HCT116 (cell line): Measurements from ENCODE around the gene ADGRD1. TPM values are rescaled to one million over a fixed set of nuclear protein-coding genes. Genes with fewer than 3 reads are reported as not detected.

Experiments used
- ATAC-seq: fragments of 200-7000 bp; cut with Tn5 transposase; 2 replicates; pipeline ENCODE4 v1.9.1; 2020; ENCODE audit warnings: mild to moderate bottlenecking, moderate library complexity
- BruUV-seq: library from RNA; stranded (reverse); fragments of 400-500 nt; replicated peaks from 2 replicates; lab custom pipeline; 2021; lab: Mats Ljungman, UMichigan
- CTCF ChIA-PET: fragments of 300-600 bp; sonication (Branson Sonifier 250); formaldehyde crosslinking; loops from one replicate; lab custom pipeline; 2021; ENCODE audit warnings: antibody characterized with exemption; lab: Charles Lee
- POLR2A ChIA-PET: fragments of 300-600, 350-600 bp; sonication (Branson Sonifier 250); formaldehyde crosslinking; loops from one replicate; lab custom pipeline; 2021; ENCODE audit warnings: antibody characterized with exemption; lab: Charles Lee
- RAD21 ChIA-PET, 2 experiments: fragments of 300-600 bp; sonication (Branson Sonifier 250); formaldehyde crosslinking; loops; one replicate each; lab custom pipeline; 2023; ENCODE audit warnings: low total read pairs in 2 of 2; ENCODE audit not compliant: uncharacterized antibody in 2 of 2, unreplicated experiment in 2 of 2, low non-redundant PET in 1 of 2; lab: Charles Lee
- DNase-seq: peaks from one replicate; pipeline ENCODE4 v3.0.0-alpha.2; 2010; ENCODE audit warnings: low read depth, low spot score
- H2AFZ ChIP-seq: fragments of 200-600 bp; shearing (Covaris generic), sonication (generic); 2 replicates; pipeline ENCODE4 v1.6.1; 2017; ENCODE audit warnings: low read depth, mixed run types, mixed read lengths, antibody characterized with exemption, low read length; ENCODE audit not compliant: poor library complexity, severe bottlenecking
- H3K27ac ChIP-seq: 2 replicates; pipeline ENCODE4 v1.5.1; 2012; ENCODE audit warnings: low read depth, low read length
- H3K27me3 ChIP-seq: fragments of 200-600 bp; sonication (generic); 2 replicates; pipeline ENCODE4 v1.6.1; 2016; ENCODE audit warnings: mixed run types, low read length, mixed read lengths; ENCODE audit not compliant: insufficient read depth
- H3K36me3 ChIP-seq, 2 experiments: fragments of 200-500 bp in 1 of 2; fragments of 200-600 bp in 1 of 2; sonication (Bioruptor generic) in 1 of 2; sonication (generic) in 1 of 2; 2 replicates each; pipeline versions ENCODE4 v1.5.1 to v1.6.1; 2014 to 2016; ENCODE audit warnings: low read length in 2 of 2, inconsistent platforms in 1 of 2, mixed read lengths in 1 of 2, mixed run types in 1 of 2; ENCODE audit not compliant: insufficient read depth in 2 of 2, control insufficient read depth in 1 of 2
- H3K4me1 ChIP-seq, 2 experiments: fragments of 200-600 bp in 1 of 2; sonication (generic) in 1 of 2; 2 replicates each; pipeline versions ENCODE4 v1.5.1 to v1.6.1; 2012 to 2017; ENCODE audit warnings: low read length in 2 of 2, inconsistent platforms in 1 of 2, mild to moderate bottlenecking in 1 of 2, mixed read lengths in 1 of 2, mixed run types in 1 of 2, moderate library complexity in 1 of 2; ENCODE audit not compliant: insufficient read depth in 2 of 2, control insufficient read depth in 1 of 2
- H3K4me2 ChIP-seq: fragments of 200-600 bp; sonication (generic); 2 replicates; pipeline ENCODE4 v1.6.1; 2017; ENCODE audit warnings: mixed run types, low read length, mixed read lengths
- H3K4me3 ChIP-seq, 2 experiments: fragments of 200-600 bp in 1 of 2; sonication (generic) in 1 of 2; replicated peaks in 1 of 2; 2 replicates each; pipeline ENCODE4 v1.5.1; 2011 to 2016; ENCODE audit warnings: low read length in 2 of 2, control low read depth in 1 of 2, low read depth in 1 of 2, mild to moderate bottlenecking in 1 of 2, mixed read lengths in 1 of 2, mixed run types in 1 of 2
- H3K79me2 ChIP-seq: fragments of 200-600 bp; sonication (generic); 2 replicates; pipeline ENCODE4 v1.6.1; 2017; ENCODE audit warnings: mild to moderate bottlenecking, mixed run types, low read length, moderate library complexity, mixed read lengths; ENCODE audit not compliant: insufficient read depth
- H3K9ac ChIP-seq: fragments of 200-600 bp; sonication (generic); 2 replicates; pipeline ENCODE4 v1.6.1; 2016; ENCODE audit warnings: low read length, mixed read lengths
- H3K9me2 ChIP-seq: fragments of 200-600 bp; sonication (generic), shearing (Covaris generic); 2 replicates; pipeline ENCODE4 v1.6.1; 2017; ENCODE audit warnings: mixed run types, mild to moderate bottlenecking, moderate library complexity; ENCODE audit not compliant: insufficient read depth
- H3K9me3 ChIP-seq, 2 experiments: fragments of 200-500 bp in 1 of 2; fragments of 200-600 bp in 1 of 2; sonication (Bioruptor generic) in 1 of 2; sonication (generic) in 1 of 2; 2 replicates each; pipeline ENCODE4 v1.6.1; 2014 to 2017; ENCODE audit warnings: low read length in 2 of 2, mixed read lengths in 2 of 2, inconsistent platforms in 1 of 2, low read depth in 1 of 2, mild to moderate bottlenecking in 1 of 2, mixed run types in 1 of 2, moderate library complexity in 1 of 2; ENCODE audit not compliant: control insufficient read depth in 1 of 2, insufficient read depth in 1 of 2
- H4K20me1 ChIP-seq: fragments of 200-600 bp; sonication (generic), shearing (Covaris generic); 2 replicates; pipeline ENCODE4 v1.6.1; 2017; ENCODE audit warnings: mixed run types, mild to moderate bottlenecking, moderate library complexity; ENCODE audit not compliant: insufficient read depth
- CEBPB ChIP-seq: IDR thresholded peaks from 2 replicates; pipeline ENCODE4 v1.6.1; 2012; ENCODE audit warnings: low read depth
- EGR1 ChIP-seq: IDR thresholded peaks from 2 replicates; pipeline ENCODE4 v1.6.1; 2012; ENCODE audit warnings: low read depth
- ELF1 ChIP-seq: IDR thresholded peaks from 2 replicates; pipeline ENCODE4 v1.6.1; 2012; ENCODE audit warnings: low read depth, borderline replicate concordance
- EZH2phosphoT487 ChIP-seq: fragments of 200-600 bp; IDR thresholded peaks from 2 replicates; pipeline ENCODE4 v1.6.1; 2018; ENCODE audit warnings: antibody characterized with exemption, borderline replicate concordance
- FOSL1 ChIP-seq: IDR thresholded peaks from 2 replicates; pipeline ENCODE4 v1.6.1; 2012; ENCODE audit warnings: low read depth
- JUND ChIP-seq: IDR thresholded peaks from 2 replicates; pipeline ENCODE4 v1.6.1; 2012
- POLR2A ChIP-seq: IDR thresholded peaks from 2 replicates; pipeline ENCODE4 v1.7.0; 2011; ENCODE audit warnings: borderline replicate concordance; ENCODE audit not compliant: insufficient read depth, insufficient read length; ENCODE audit errors: extremely low read depth
- POLR2AphosphoS5 ChIP-seq: IDR thresholded peaks from 2 replicates; pipeline ENCODE4 v1.6.1; 2011; ENCODE audit warnings: mild to moderate bottlenecking, low read depth, low read length, moderate library complexity
- RAD21 ChIP-seq: IDR thresholded peaks from 2 replicates; pipeline ENCODE4 v1.6.1; 2012; ENCODE audit warnings: low read depth, mild to moderate bottlenecking
- SP1 ChIP-seq: IDR thresholded peaks from 2 replicates; pipeline ENCODE4 v1.6.1; 2012; ENCODE audit warnings: low read depth
- SRF ChIP-seq: IDR thresholded peaks from 2 replicates; pipeline ENCODE4 v1.6.1; 2012; ENCODE audit warnings: low read depth
- ZFX ChIP-seq: fragments of 450-650 bp; IDR thresholded peaks from 2 replicates; pipeline ENCODE4 v1.6.1; 2017
- ZNF274 ChIP-seq: fragments of 200-500 bp; sonication (Bioruptor generic); IDR thresholded peaks from 2 replicates; pipeline ENCODE4 v1.6.1; 2014; ENCODE audit warnings: mild to moderate bottlenecking, low read depth, low read length, inconsistent platforms
- intact Hi-C: fragments of 100-400 bp; cut with micrococcal nuclease; formaldehyde crosslinking; loops from 2 replicates; pipeline ENCODE4 v1.10.0; 2022
- total RNA-seq: library from RNA; stranded (reverse); gene quantifications from one replicate; pipeline ENCODE4 v1.2.1, GENCODE V29; 2021; ENCODE audit not compliant: unreplicated experiment

Gene ADGRD1
- total RNA-seq, 1 experiment from 2014 or later, result 0.44 TPM

GRCh38 chr12:131042834-131043245 lies 89.1 kb downstream of the ADGRD1 start:
- Histone ChIP-seq H3K4me3 (no peak overlapping the region), H3K9ac (no peak overlapping the region), H3K9me2 (no peaks in the 10 kb centered on the region), H3K4me1 (no peaks in the 10 kb centered on the region), H4K20me1 (no peaks in the 10 kb centered on the region), H3K4me2 (no peak overlapping the region), H3K9me3 (no peaks in the 10 kb centered on the region), H2AFZ (no peak overlapping the region), H3K79me2 (no peaks in the 10 kb centered on the region), H3K27ac (no peak overlapping the region), H3K36me3 (no peaks in the 10 kb centered on the region), H3K27me3 (no peaks in the 10 kb centered on the region)
- intact Hi-C loops, result no loop called here
- ATAC-seq (no peak), DNase-seq (no peak)
- TF ChIP-seq FOSL1, result no peak
- no peak for TF ChIP-seq ZNF274
- TF ChIP-seq ZFX, result no peak
- TF ChIP-seq SRF, result no peak
- TF ChIP-seq JUND, result no peak
- POLR2A ChIA-PET, result no interaction called here
- RAD21 ChIA-PET, result no interaction called here
- no TSS peak for BruUV-seq
- CTCF ChIA-PET, result no interaction called here

DNA sequence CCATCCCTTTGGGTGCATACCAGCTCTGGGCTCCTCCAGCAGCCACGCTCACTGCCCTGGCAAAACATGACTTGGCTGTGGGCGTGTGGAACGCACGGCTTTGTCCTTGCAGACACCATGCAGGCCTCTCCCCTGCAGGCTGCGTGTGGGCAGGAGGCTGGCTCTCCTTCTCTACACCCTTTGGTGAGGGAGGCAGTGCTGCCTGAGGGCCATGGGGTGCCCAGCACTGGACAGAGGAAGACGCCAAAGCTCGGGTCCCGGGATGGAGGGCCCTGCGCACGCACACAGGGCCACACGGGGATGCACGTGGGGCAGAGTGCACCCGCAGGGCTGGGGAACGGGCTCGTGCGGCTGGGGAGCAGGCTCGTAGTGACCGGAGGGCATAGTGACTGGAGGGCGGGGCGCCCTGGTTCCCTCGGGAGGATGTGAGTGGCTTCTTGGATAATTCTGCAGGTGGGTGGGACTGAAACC lies 89.7 kb downstream of the ADGRD1 start:
- no TSS peak for BruUV-seq

More for the DNA sequence above, 89.7 kb downstream of the ADGRD1 start:
- no peak overlapping the region for H2AFZ ChIP-seq
- H3K27me3 ChIP-seq, result no peaks in the 10 kb centered on the region
- DNase-seq (no peak), ATAC-seq (no peak)
- no peak overlapping the region for H3K27ac ChIP-seq
- no peak for TF ChIP-seq JUND
- no peak for TF ChIP-seq SRF
- no peak for TF ChIP-seq EGR1
- no peak for TF ChIP-seq POLR2A
- TF ChIP-seq ELF1, result no peak
- TF ChIP-seq SP1, result no peak
- TF ChIP-seq EZH2phosphoT487, result no peak
- no peak for TF ChIP-seq RAD21
- TF ChIP-seq FOSL1, result no peak
- TF ChIP-seq POLR2AphosphoS5, result no peak
- no peak for TF ChIP-seq CEBPB
- H3K79me2 ChIP-seq, result no peaks in the 10 kb centered on the region
- no peaks in the 10 kb centered on the region for H3K36me3 ChIP-seq
- intact Hi-C loops, result no loop called here
- no peak overlapping the region for H3K4me3 ChIP-seq
- no peaks in the 10 kb centered on the region for H3K9me3 ChIP-seq
- POLR2A ChIA-PET, result no interaction called here
- CTCF ChIA-PET, result no interaction called here
- no peak overlapping the region for H3K4me2 ChIP-seq
- RAD21 ChIA-PET, result no interaction called here
- H3K9me2 ChIP-seq, result no peaks in the 10 kb centered on the region
- no peaks in the 10 kb centered on the region for H3K4me1 ChIP-seq
- no peak overlapping the region for H3K9ac ChIP-seq
- no peaks in the 10 kb centered on the region for H4K20me1 ChIP-seq
